Putamen (tissue), 1 donor: ENCODE data around the gene PMF1.
A peak's percentile ranks its signal among the peaks of the same experiment; 100 is the strongest.

Experiments
- DNase-seq: peaks from one replicate; pipeline ENCODE4 v3.0.0-alpha.2; 2016; ENCODE audit warnings: low spot score

Gene PMF1

DNA sequence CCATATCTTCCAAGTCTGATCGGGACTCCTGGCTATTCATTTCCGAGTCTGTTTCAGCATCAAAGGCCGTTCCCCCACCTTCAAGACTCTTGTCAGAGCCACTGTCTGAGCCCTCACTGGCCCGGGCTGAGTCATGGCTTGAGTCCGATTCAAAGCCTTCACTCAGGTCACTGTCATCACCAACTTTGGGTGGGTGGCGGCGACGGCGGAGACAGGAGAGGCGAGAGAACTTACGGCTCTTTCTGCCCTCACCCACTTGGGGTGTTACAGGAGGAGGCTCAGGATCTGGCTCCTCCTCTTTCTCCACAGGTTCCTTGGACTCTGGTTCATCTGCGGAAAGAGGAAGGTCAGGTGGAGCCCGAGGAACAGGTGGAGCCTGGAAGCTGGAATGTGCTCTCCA lies 53.2 kb downstream of the PMF1 start:
- no peak for DNase-seq

DNA sequence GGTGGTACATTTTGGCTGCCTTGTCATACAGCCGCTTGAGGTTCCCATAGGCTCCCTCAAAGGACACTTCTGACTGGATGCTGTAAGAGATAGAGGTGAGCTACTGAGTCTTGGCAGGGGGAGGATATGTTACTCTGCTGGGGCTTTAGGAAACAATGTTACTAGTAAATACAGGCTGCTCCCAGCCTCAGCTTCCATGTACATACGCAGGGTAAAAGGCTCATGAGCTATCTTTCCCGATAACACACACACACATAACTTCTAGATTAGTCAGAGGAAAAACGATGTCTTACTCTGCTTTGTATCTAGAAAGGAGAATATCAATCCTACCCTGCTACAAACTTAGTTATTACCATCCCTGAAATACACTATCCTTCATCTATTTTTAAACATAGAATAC lies 55.5 kb downstream of the PMF1 start:
- no peak for DNase-seq

DNA sequence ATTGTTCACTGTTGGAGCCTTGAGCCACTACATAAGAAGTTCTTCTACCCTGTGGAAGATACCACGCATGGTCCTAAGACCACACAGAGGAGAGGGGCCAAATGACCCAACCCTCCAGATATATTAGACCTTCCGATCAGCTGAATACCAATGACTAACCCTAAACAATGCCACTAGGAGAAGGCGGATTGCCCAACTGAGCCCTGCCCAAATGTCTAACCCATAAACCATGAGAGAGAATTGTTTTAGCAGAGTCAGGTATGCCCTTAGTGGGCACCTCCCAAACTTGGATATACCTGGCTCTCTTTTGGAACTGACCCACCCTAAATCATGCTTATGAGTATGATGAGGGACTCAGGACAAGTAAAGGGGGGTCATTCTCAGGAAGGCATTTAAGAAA lies 57.5 kb downstream of the PMF1 start:
- no peak for DNase-seq

DNA sequence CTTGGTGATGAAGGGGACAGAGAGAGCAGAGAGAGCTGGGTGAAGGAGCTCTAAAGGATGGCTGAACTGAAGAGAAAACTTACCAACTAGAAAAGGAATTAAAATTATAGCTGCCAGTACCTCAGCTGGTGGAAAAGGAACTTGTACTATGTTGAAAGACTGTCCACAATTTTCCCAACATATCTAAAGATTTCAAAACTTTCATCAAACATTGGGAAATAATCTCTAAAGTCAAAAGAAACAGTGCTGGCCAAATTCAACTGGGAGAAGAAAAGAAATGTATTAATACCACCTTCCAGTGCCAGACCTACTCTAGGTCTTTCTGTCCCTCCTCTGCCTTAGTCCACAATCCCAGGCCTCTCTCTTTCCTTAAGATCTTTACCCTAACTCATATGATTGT lies 63.7 kb downstream of the PMF1 start:
- DNase-seq, result no peak

DNA sequence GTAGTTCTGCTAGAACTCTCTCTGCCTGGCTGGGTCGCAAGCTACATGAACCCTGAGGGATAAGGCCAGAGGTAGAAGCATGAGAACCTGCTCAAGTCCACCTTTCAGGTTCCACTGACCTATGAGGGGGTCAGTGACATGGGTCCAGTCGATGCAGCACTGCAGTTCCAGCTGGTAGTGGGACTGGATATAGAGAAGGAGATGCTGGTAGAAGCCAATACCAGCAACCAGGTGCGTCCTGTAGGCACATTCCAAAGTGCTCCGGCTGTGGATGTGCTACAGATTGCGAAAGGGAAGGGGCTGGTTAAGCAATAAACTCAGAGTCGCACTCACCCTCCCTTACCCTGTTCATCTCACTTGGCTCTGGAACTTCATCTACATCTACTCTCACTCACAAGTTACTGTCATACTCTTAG lies 64.2 kb downstream of the PMF1 start:
- no peak for DNase-seq

DNA sequence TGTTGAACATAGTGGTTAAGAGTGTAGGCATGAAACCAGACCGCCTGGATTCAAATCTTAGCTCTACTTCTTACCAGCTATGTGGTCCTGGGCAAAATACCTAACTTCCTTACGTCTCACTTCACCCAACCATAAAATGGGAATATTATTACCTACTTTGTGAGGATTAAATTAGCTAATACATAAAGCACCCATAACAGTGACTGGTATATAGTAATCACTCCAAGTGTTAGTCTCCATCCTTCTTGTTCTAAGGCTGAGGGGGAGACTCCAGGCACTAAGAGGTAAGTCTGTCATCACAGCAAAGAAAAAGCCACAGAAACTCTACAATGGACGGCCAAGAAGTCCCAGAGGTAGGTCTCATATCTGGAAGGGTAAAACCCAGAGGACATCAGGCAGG lies 67.0 kb downstream of the PMF1 start:
- no peak for DNase-seq

DNA sequence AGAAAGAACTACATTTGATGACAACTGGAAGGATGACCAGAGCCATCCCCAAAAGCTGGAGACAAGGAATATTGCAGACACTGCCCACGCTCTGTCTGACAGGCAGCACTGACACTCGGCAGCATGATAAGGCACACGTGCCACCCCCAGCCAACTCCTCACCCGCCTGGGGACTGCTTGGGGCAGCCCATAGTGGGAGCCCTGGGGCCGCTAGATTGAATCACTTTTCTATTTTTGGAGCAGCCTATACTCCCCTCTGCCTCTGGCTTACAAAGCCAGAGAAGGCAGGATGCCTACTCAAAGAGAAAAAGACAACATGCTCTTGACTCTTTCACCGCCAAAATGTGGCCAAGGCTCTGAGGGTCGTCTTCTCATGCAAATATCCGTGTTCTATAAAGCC lies 68.5 kb downstream of the PMF1 start:
- DNase-seq, result no peak

DNA sequence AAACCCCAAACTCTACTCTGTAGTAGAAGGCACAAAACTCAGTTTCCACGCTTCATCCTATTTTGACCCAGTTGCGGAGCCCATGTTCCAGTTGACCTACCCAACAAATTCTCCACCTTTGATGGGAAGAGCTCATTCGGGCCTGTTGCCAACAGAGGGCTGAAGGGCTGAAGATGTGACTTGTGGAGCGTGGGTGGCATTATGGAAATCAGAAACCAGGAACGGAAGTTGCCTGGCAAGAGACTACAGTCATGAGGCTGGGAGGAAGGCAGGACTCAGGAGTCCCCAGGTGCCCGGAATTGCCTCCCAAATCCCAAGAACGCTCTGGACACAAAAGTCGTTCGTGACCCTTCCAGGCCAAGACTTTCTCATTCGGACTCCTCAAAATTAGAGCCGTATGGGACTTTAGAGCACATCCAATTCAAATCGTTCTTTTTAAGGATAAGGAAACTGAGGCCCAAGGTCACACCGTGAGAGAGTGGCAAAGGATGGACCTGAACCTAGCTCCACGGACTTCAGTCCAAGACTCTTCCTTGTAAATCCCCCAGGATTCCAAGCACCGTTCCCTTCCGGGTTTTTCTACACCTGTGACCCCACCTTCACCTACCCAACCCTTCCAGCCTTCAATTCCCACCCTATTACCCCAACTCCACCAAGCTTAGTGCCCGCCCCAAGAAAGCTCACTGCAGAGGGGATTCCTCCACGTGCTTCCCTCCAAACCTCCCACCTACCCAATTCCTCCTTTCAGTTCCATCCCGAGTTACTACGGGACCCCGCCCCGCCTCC lies 69.1 kb downstream of the PMF1 start:
- peak; percentile 40 for DNase-seq

DNA sequence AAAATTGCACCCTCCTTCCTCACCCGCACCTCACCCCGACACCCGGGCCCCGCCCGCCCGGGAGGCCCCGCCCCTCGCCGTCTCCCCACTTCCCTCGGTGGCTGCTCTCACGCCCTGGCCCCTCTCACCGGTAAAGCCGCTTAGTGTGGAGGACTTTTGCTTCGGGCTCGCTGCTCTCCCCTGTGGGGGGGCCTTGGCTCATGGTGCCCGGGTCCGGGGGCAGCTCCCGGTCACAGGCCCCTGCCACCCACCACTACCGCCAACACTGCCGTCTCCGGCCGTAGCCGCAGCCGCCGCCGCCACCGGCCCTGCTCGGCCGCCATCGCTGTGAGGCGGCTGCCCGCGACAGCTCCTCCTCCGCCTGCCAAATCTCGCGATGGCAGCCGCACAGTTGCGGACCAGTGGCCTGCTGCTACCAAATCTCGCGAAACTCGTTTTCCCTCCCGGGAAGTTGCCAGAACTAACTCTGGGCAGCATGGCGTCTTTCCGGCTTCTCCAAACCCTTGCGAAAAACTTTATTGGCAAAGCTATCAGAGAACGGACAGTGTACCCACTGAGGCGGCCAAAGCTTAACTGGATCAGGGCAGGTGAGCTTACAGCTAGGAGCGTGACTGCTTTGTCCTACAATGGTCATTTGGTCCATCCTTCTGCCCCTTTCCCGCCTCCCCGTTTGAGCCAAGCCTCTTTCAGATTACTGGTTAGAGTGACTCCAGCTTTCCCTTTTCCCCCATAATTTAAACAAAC lies 69.8 kb downstream of the PMF1 start, which contains the start of gene SMG5:
Gene SMG5 (minus strand): TSS at position 347 of the 744 bp plus-strand sequence. CDS start 145 bp downstream, at position 202.
- peak; percentile 97 for DNase-seq

DNA sequence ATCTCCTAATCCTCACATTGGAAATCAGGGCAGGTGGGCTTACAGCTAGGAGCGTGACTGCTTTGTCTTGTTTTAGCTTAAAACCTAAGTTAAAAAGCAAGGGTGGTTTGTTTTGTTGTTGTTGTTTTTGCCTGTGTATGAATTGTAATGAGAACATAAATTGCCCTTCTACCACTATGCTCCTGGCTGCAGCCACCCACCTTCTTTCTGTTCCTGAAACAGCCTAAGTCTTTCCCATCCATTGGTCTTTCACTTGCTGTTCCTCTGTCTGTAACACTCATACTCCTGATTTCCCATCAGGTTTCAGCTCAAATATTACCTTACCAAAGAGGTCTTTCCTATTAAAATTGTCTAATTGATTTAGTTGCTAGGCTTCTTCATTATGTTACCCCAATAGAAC lies 70.7 kb downstream of the PMF1 start:
- no peak for DNase-seq

DNA sequence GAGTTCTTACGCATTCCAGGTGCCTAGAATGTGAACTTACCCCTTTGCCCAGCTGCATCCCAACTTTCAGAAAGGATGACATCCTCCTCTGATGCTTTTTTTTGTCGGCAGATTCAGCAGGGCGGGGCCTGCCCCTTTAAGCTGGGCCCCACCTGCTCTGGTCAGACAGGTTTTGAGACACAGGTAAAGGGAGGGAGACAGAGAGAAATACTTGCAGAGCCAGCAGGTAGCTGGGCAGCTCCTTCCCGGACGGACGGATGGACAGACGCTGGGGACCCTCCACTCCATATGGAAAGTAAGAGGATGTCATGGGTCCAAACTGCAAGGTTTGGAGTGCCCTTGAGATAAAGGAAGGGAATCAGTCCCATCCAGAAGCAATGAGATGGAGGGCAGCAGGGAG lies 71.3 kb downstream of the PMF1 start, which contains the start of gene TMEM79:
Gene TMEM79 (plus strand): TSS at position 214 of the 400 bp plus-strand sequence. CDS start 902 bp downstream, outside the sequence.
- no peak for DNase-seq

DNA sequence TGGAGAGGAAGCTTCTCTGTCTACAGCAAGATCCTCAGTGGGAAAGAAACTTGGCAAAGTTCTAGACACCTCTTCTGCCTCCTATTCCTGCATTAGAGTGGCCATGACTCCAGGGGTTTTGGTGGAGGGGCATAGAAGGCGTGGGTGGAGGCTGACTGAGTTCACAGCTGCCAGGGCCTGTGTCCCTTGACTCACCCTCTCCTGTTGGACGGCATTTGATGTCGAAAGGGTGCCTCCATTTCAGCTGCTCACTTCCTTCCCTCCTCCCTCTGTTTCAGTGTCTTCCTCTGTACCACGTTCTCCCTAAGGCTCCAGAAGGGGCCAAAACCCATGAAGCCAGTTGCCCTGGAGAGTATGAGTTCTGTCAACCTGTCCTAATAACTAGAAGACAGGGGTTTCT lies 72.0 kb downstream of the PMF1 start:
- DNase-seq, result no peak

DNA sequence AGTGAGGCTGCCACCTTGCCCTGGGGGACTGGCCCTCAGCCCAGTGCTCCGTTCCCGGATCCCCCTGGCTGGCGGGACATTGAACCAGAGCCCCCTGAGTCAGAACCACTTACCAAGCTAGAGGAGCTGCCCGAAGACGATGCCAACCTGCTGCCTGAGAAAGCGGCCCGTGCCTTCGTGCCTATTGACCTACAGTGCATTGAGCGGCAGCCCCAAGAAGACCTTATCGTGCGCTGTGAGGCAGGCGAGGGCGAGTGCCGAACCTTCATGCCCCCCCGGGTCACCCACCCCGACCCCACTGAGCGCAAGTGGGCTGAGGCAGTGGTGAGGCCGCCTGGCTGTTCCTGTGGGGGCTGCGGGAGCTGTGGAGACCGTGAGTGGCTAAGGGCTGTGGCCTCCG lies 72.6 kb downstream of the PMF1 start:
- no peak for DNase-seq

DNA sequence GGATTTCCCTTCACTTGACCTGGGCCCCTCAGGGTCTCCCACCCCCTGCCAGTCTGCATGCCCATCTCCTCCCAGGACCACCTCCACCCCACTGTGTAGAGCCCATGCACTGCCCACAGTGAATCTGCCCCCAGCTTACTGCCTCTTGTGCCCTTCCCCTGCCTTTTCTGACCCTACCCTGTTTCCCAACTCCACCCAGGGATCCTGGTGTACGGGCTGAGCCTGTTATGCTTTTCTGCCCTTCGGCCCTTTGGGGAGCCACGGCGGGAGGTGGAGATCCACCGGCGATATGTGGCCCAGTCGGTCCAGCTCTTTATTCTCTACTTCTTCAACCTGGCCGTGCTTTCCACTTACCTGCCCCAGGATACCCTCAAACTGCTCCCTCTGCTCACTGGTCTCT lies 73.3 kb downstream of the PMF1 start:
- no peak for DNase-seq
